ENCODE measurements around the gene LHFPL6. TPM values are rescaled to one million over a fixed set of nuclear protein-coding genes. Genes with fewer than 3 reads are reported as not detected.

Gene LHFPL6
- total and polyA plus RNA-seq, 10 of the 15 experiments (the other 5 are each of a cell fraction or from before 2014, with no cell fraction given), result 0.11 to 4.6 (median 0.41) TPM

- no peak for FAIRE-seq
- no TSS peak for BruUV-seq (replicated peaks)
- TF ChIP-seq, protein P1, sequence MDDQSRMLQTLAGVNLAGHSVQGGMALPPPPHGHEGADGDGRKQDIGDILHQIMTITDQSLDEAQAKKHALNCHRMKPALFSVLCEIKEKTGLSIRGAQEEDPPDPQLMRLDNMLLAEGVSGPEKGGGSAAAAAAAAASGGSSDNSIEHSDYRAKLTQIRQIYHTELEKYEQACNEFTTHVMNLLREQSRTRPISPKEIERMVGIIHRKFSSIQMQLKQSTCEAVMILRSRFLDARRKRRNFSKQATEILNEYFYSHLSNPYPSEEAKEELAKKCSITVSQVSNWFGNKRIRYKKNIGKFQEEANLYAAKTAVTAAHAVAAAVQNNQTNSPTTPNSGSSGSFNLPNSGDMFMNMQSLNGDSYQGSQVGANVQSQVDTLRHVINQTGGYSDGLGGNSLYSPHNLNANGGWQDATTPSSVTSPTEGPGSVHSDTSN (IDR thresholded peaks at IDR 0.05; ENCODE audit: insufficient replicate concordance, low read depth, low read length), result no peak
- no peak for TF ChIP-seq EGR1 (IDR thresholded peaks at IDR 0.05; ENCODE audit: borderline replicate concordance in 1 of 2, low read depth in 2 of 2, low read length in 2 of 2)
- no peak for TF ChIP-seq TCF12 (IDR thresholded peaks at IDR 0.05; ENCODE audit: low read depth, low read length)
- no peak for TF ChIP-seq ZBED1 (IDR thresholded peaks at IDR 0.05; ENCODE audit: borderline replicate concordance)
- TF ChIP-seq BCL3 (IDR thresholded peaks at IDR 0.05; ENCODE audit: borderline replicate concordance, insufficient read depth, low read depth, low read length, poor library complexity, severe bottlenecking), result no peak
- TF ChIP-seq SPI1 (IDR thresholded peaks at IDR 0.05; ENCODE audit: borderline replicate concordance, insufficient read depth, low read depth, low read length), result no peak
- no peak for TF ChIP-seq BCL11A (IDR thresholded peaks at IDR 0.05; ENCODE audit: low read depth, low read length)
- TF ChIP-seq, protein P2, sequence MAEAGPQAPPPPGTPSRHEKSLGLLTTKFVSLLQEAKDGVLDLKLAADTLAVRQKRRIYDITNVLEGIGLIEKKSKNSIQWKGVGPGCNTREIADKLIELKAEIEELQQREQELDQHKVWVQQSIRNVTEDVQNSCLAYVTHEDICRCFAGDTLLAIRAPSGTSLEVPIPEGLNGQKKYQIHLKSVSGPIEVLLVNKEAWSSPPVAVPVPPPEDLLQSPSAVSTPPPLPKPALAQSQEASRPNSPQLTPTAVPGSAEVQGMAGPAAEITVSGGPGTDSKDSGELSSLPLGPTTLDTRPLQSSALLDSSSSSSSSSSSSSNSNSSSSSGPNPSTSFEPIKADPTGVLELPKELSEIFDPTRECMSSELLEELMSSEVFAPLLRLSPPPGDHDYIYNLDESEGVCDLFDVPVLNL (IDR thresholded peaks at IDR 0.05; ENCODE audit: low read depth, low read length), result no peak
- TF ChIP-seq SRF (IDR thresholded peaks at IDR 0.05; ENCODE audit: low read depth in 2 of 2, low read length in 2 of 2), result no peak
- no peak for TF ChIP-seq IKZF1 (conservative IDR thresholded peaks at IDR 0.05)
- TF ChIP-seq TARDBP (IDR thresholded peaks at IDR 0.05; ENCODE audit: borderline replicate concordance), result no peak
- TF ChIP-seq WRNIP1 (IDR thresholded peaks at IDR 0.05; ENCODE audit: borderline replicate concordance, low read depth, low read length), result no peak
- no peak for TF ChIP-seq RB1 (IDR thresholded peaks at IDR 0.05; ENCODE audit: borderline replicate concordance)
- TF ChIP-seq ZNF207 (IDR thresholded peaks at IDR 0.05; ENCODE audit: borderline replicate concordance), result no peak
- TF ChIP-seq GABPA (IDR thresholded peaks at IDR 0.05; ENCODE audit: low read depth), result no peak
- no peak for TF ChIP-seq STAT3 (IDR thresholded peaks at IDR 0.05; ENCODE audit: low read depth, low read length)
- TF ChIP-seq NFXL1 (IDR thresholded peaks at IDR 0.05; ENCODE audit: borderline replicate concordance), result no peak
- no peak for TF ChIP-seq NKRF (conservative IDR thresholded peaks at IDR 0.05)
- no peak for TF ChIP-seq MTA3 (IDR thresholded peaks at IDR 0.05; ENCODE audit: borderline replicate concordance, low read length)
Measured at GRCh38 chr13:39561971-39562370, 41.0 kb downstream of the LHFPL6 start.

More at GRCh38 chr13:39561971-39562370, 41.0 kb downstream of the LHFPL6 start:
- H3K4me2 ChIP-seq (ENCODE audit: control insufficient read depth, insufficient read depth), result no peak overlapping the region
- no peaks in the 10 kb centered on the region for H3K4me1 ChIP-seq (ENCODE audit: control insufficient read depth, insufficient read depth, low read length)
- SMC1A ChIA-PET (ENCODE audit: uncharacterized antibody, unreplicated experiment), result no interaction called here
- WGBS (ENCODE audit: insufficient coverage, insufficient replicate concordance, low lambda C conversion rate, missing lambda C conversion rate), result 27% methylated on average over 1 of the region's 1 CpG
- no peaks in the 10 kb centered on the region for H3K36me3 ChIP-seq (ENCODE audit: control insufficient read depth in 2 of 2, insufficient read depth in 2 of 2, low read length in 1 of 2)
- no peak for ATAC-seq
- no peaks in the 10 kb centered on the region for H3K9me3 ChIP-seq (replicated peaks; ENCODE audit: control insufficient read depth, insufficient read depth, low read length)
- H2AFZ ChIP-seq (ENCODE audit: control insufficient read depth, low read depth, low read length), result no peak overlapping the region
- in situ Hi-C loops (cut with MboI), result no loop called here
- no peaks in the 10 kb centered on the region for H4K20me1 ChIP-seq (ENCODE audit: control insufficient read depth, insufficient read depth)
- POLR2A ChIA-PET, result no interaction called here
- no peaks in the 10 kb centered on the region for H3K27me3 ChIP-seq (replicated peaks in 1 of 2; ENCODE audit: control insufficient read depth in 2 of 2, insufficient read depth in 2 of 2, low read length in 1 of 2)
- no peak overlapping the region for H3K4me3 ChIP-seq
- H3K9ac ChIP-seq (ENCODE audit: control insufficient read depth, insufficient read depth, low read length), result no peak overlapping the region
- H3K27ac ChIP-seq (ENCODE audit: control insufficient read depth, insufficient read depth), result no peak overlapping the region
- DNase-seq (ENCODE audit: low read depth, low spot score), result no peak
- RAD21 ChIA-PET (ENCODE audit: unreplicated experiment), result no interaction called here
- CTCF ChIA-PET, result no interaction called here
- intact Hi-C loops (cut with micrococcal nuclease; ENCODE audit: unreplicated experiment), result no loop called here
- H3K79me2 ChIP-seq (ENCODE audit: control insufficient read depth, insufficient read depth, low read length), result no peaks in the 10 kb centered on the region
